Breast epithelium (tissue), 4 donors: ENCODE results near the gene HYDIN. TPM values are rescaled to one million over a fixed set of nuclear protein-coding genes. Genes with fewer than 3 reads are reported as not detected.
"Not testable (repeated sequence)": the region's sequence is repeated elsewhere in the genome, so short reads cannot be mapped to it uniquely, and the experiment has no call there.

ENCODE experiments used
- DNase-seq, 2 donors: peaks; one replicate each; pipeline ENCODE4 v3.0.0-alpha.2; 2019; ENCODE audit warnings: low spot score in 2 of 2
- H3K27ac ChIP-seq, 2 donors: fragments of 200-600 bp; sonication (generic) in 1 of 2; one replicate each; pipeline ENCODE4 v1.5.1; 2016 to 2019; ENCODE audit warnings: mild to moderate bottlenecking in 1 of 2
- H3K27me3 ChIP-seq, 2 donors: fragments of 200-600 bp; sonication (generic) in 1 of 2; one replicate each; pipeline versions ENCODE4 v1.5.1 to v1.6.0; 2017 to 2019; ENCODE audit warnings: control low read depth in 1 of 2, mild to moderate bottlenecking in 1 of 2
- H3K36me3 ChIP-seq: fragments of 200-600 bp; one replicate; pipeline ENCODE4 v1.5.1; 2019
- H3K4me1 ChIP-seq, 2 donors: fragments of 200-600 bp; sonication (generic); one replicate each; pipeline ENCODE4 v1.5.1; 2016 to 2019; ENCODE audit warnings: control low read depth in 1 of 2
- H3K4me3 ChIP-seq, 3 donors: fragments of 200-600 bp; sonication (generic); 1 replicate in 2 of 3; 2 replicates in 1 of 3; pipeline ENCODE4 v1.5.1; 2016 to 2019; ENCODE audit warnings: mild to moderate bottlenecking in 3 of 3, moderate library complexity in 2 of 3
- H3K9me3 ChIP-seq, 2 donors: fragments of 200-600 bp; sonication (generic) in 1 of 2; one replicate each; pipeline ENCODE4 v1.5.1; 2016 to 2019; ENCODE audit warnings: control low read depth in 1 of 2
- POLR2A ChIP-seq: fragments of 450-650 bp; IDR thresholded peaks from one replicate; pipeline ENCODE4 v1.6.1; 2016; ENCODE audit warnings: antibody characterized with exemption, mild to moderate bottlenecking, moderate library complexity
- POLR2AphosphoS5 ChIP-seq, 3 donors: sonication (generic); formaldehyde crosslinking; IDR thresholded peaks; one replicate each; pipeline ENCODE4 v1.6.1; 2017; ENCODE audit warnings: antibody characterized with exemption in 3 of 3
- intact Hi-C: fragments of 100-400 bp; cut with DNase I; formaldehyde crosslinking; loops from one replicate; pipeline ENCODE4 v1.15.1; 2023; ENCODE audit warnings: low total_unique reads
- total RNA-seq, 3 donors: library from RNA; depleted of rRNA; stranded (reverse); fragments of >200 nt; gene quantifications; one replicate each; pipeline ENCODE4 v1.1.0, GENCODE V29; 2016
- TF ChIP-seq, protein P1 (sequence below), 3 donors: fragments of 450-650 bp; IDR thresholded peaks; one replicate each; pipeline ENCODE4 v1.5.1; 2016 to 2017; ENCODE audit warnings: antibody characterized with exemption in 3 of 3, mild to moderate bottlenecking in 3 of 3, moderate library complexity in 3 of 3

The HYDIN gene
- total RNA-seq, 3 donors from 2014 or later, result 0.96 to 9.4 (median 4.9) TPM

DNA sequence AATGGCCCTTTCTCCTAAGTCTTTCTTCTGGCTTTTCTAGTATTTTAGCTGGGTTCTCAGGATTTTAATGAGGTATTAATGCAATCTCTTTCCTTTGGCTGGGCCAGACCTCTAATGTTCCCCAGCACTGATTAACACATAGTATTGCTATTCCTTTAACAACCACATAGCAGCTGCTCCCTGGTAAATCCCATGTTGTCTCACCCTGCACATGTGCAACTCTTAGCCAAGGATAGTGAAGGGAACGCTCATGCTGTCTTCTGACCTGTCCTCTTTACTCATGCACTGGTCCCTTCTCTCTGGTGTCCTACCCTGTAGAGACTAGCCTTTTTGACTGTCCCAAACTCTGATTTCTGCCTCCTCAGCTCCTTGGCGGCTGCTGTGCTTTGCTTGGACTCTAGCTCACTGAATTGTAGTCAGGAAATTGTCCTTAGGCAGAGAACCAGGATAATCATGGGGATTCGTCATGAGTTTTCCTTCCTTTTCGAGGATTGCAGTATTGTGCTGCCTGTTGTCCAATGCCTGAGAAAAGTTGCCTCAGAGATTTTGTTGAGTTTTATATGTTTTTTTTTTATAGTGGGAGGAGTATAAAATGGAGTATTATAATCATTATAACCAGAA, 406.9 kb downstream of the HYDIN start:
- intact Hi-C loops, H3K4me3 ChIP-seq, H3K27ac ChIP-seq, DNase-seq, H3K9me3 ChIP-seq, H3K4me1 ChIP-seq, H3K36me3 ChIP-seq, H3K27me3 ChIP-seq: not testable (repeated sequence)

DNA sequence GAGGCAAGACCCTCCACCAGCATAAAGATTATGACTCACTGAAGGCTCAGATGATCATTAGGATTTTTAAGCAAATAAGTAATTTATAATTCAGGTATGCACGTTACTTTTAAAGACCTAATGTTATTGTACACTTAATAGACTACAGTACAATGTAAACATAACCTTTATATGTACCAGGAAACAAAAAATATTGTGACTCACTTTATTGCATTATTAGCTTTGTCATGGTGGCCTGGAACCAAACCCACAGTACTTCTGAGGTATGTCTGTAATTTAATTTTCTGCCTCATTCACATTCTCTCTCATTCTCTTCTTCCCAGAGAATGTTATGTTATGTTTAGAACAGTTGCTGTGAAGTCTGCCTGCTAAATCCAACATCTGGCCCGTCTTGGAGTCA, 407.8 kb downstream of the HYDIN start:
- H3K9me3 ChIP-seq, H3K4me3 ChIP-seq, intact Hi-C loops, H3K4me1 ChIP-seq, DNase-seq, H3K27ac ChIP-seq, H3K36me3 ChIP-seq, H3K27me3 ChIP-seq: not testable (repeated sequence)

DNA sequence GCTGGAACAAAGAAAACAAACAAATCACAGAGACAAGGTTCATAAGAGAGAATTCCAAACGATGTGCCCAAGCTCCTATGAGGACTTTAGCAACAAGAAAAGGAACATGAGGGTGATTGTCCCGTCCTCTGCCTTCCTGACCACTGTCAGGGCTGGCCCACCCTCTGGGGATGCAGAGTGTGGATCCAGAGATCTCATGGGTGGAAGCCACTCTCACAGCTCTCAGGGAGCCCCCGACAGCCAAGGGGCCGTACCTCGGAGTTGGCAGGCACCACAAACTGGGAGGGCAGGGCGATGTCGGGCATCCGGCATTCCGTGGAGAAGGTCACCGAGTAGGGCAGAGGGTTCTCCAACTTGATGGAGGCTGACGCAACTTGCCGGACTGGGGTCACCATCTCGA, 412.4 kb downstream of the HYDIN start:
- DNase-seq, intact Hi-C loops, H3K4me3 ChIP-seq, H3K27me3 ChIP-seq, H3K27ac ChIP-seq, H3K36me3 ChIP-seq, H3K4me1 ChIP-seq, H3K9me3 ChIP-seq: not testable (repeated sequence)

DNA sequence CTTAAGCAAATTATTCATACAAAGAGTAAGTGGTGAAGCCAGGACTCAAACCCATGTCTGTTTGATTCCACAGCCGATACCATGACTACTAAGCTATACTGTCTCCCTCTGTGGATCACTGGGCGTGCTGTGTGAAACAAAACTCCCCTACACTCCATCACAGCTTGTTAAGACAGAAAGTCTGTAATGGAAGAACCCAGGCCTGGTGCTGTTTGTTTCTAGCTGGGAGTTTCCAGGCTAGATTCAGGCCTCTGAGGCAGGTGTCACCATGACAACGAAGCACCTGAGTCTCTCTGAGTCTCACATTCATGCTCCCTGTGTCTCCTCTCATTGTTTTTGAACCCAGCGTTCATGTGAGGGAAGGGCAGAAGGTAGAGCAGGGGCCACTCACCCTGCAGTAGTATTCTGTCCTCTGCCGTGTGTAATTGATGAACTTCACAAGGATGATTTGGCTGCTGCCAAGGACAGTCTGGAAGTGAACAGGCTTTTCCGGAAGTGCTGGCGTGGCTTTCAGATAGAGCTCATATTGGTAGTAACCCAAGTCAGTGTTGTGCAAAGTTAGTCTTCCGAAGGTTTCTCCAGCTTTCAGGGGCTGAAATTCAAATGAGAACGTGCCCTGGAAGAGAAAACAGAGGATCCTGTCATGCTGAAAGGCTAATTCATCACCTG, 421.0 kb downstream of the HYDIN start:
- intact Hi-C loops, result no loop called here
- TF ChIP-seq, protein P1, sequence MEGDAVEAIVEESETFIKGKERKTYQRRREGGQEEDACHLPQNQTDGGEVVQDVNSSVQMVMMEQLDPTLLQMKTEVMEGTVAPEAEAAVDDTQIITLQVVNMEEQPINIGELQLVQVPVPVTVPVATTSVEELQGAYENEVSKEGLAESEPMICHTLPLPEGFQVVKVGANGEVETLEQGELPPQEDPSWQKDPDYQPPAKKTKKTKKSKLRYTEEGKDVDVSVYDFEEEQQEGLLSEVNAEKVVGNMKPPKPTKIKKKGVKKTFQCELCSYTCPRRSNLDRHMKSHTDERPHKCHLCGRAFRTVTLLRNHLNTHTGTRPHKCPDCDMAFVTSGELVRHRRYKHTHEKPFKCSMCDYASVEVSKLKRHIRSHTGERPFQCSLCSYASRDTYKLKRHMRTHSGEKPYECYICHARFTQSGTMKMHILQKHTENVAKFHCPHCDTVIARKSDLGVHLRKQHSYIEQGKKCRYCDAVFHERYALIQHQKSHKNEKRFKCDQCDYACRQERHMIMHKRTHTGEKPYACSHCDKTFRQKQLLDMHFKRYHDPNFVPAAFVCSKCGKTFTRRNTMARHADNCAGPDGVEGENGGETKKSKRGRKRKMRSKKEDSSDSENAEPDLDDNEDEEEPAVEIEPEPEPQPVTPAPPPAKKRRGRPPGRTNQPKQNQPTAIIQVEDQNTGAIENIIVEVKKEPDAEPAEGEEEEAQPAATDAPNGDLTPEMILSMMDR (IDR thresholded peaks at IDR 0.05), result no peak
- TF ChIP-seq POLR2A (no peak), POLR2AphosphoS5 (IDR thresholded peaks at IDR 0.05) (no peak)
- DNase-seq, result no peak
- Histone ChIP-seq H3K27me3 (no peaks in the 10 kb centered on the region), H3K4me3 (no peak overlapping the region), H3K36me3 (no peaks in the 10 kb centered on the region), H3K27ac (no peak overlapping the region), H3K9me3 (no peaks in the 10 kb centered on the region), H3K4me1 (no peaks in the 10 kb centered on the region)

DNA sequence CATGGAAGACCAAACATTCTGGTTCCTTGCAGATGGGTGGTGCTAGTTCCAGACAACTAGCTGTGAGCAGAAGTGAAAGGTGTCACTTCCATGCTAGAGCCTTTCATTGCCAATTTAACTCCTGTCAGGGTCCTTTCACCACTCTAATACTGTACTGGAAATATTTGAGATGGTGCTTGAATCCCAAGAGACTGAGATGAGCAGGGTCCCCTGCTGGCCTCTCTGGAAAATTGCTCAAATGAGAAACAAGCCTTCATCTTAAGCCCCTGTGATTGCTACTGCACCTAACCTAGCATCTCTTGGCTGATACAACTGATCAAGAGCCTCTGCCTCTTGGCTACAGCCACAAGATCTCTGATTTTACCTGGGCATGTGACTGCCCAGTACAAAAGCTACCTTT, 422.2 kb downstream of the HYDIN start:
- H3K36me3 ChIP-seq, result no peaks in the 10 kb centered on the region
- intact Hi-C loops, result no loop called here
- TF ChIP-seq, protein P1 (IDR thresholded peaks at IDR 0.05), result no peak
- TF ChIP-seq POLR2A, result no peak
- TF ChIP-seq POLR2AphosphoS5 (IDR thresholded peaks at IDR 0.05), result no peak

DNA sequence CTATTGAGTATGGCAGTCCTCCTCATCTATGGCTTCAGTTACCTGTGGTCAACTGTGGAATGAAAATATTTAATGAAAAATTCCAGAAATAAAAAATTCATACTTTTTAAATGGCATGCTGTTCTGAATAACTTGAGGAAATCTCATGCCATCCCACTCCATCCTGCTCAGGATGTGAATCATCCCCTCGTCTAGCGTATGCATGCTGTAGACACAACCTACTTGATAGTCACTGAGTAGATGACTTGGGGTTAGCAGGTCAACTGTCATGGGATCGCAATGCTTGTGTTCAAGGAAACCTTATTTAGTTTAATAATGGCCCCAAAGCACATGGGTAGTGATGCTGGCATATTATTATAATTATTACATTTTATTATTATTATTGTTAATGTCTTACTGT, 424.7 kb downstream of the HYDIN start:
- Histone ChIP-seq H3K4me1 (no peaks in the 10 kb centered on the region), H3K4me3 (no peak overlapping the region), H3K36me3 (no peaks in the 10 kb centered on the region), H3K9me3 (no peaks in the 10 kb centered on the region), H3K27ac (no peak overlapping the region), H3K27me3 (no peaks in the 10 kb centered on the region)
- TF ChIP-seq POLR2AphosphoS5 (IDR thresholded peaks at IDR 0.05) (no peak), POLR2A (no peak)
- TF ChIP-seq, protein P1 (IDR thresholded peaks at IDR 0.05), result no peak
- DNase-seq, result no peak
- intact Hi-C loops, result no loop called here

More for the DNA sequence above, 422.2 kb downstream of the HYDIN start:
- Histone ChIP-seq H3K4me1 (no peaks in the 10 kb centered on the region), H3K4me3 (no peak overlapping the region), H3K27ac (no peak overlapping the region), H3K9me3 (no peaks in the 10 kb centered on the region), H3K27me3 (no peaks in the 10 kb centered on the region)
- DNase-seq, result no peak
